Stimulated activated CD8-positive, alpha-beta memory T cell treated with anti-CD3 and anti-CD28 coated beads, Interleukin-7, amount 100 ng/mL, for 4 hours (primary cell): ENCODE data around the gene PACSIN1.

ENCODE experiments used
- DNase-seq, 2 donors: peaks; one replicate each; pipeline ENCODE4 v3.0.0-alpha.2; 2020; ENCODE audit warnings: low read depth in 2 of 2

Gene PACSIN1

DNA sequence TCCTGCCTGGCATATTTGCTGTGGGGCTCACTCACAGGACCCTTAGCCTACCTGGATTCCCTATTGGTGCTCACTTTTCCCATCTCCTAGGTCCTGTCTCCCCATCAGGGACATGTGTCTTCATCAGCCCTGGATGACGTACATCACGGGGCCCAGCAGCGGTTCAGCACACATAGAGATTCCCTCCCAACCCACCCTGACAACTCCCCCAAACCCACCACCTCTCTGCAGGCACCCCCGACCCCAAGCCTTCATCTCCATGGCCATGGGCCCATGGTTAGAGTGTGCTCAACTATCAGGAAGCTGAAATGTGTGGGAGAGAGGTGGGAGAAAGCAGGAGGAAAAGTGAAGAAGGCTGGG lies 115.7 kb downstream of the PACSIN1 start:
- no peak for DNase-seq

DNA sequence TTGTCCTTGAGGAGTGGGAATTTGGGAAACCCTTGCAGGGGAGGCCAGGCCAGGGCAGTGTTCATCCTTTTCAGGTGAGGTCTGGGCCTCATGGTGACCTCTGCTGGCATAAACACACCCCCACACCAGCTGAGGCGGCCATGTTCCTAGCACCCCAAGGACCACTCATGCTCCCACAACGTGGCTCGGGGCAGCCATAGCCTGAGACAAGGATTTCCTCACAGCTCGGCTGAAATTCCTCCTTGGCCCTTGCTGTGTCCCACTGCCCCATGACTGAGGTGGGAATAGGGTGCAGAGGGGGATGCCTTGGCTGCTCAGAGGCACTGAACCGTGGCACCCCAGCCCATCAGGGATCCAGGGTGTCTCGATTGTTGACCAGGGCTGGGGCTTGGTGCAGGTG lies 117.6 kb downstream of the PACSIN1 start:
- DNase-seq = no peak

DNA sequence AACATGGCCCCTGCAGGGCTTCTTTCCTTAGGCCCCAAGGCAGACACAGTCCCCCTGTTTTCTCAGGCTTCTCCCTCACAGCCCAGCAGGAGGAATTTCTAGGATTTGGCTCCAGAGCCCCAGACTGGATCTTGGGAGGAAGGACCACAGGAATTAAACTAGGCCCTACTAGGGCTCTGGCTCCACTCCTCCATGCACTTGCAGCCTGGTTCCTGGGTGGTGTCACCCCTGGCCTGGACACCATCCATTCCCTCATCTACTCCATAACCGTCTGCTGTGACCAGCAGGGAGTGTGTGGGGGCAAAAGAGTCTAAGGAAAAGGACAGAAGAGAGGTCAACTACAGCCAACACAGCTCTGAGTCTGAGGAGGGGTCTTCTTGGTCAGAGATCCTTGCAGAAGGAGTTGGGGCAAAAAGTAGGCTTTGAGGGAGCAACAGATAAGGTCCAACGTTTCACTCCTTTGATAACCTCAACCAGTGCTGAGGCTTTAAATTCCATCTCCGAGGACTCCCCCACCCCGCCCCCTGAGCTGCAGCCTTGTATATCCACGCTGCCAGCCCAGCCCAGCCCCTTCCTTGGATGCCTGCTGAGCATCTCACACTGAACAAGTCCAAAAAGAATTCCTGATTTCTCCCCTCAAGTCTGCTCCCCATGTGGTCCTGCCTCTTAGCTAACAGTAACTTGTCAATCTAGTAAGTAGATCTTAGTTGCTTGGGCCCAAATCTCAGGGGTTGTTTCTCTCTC lies 118.2 kb downstream of the PACSIN1 start:
- DNase-seq = no peak

DNA sequence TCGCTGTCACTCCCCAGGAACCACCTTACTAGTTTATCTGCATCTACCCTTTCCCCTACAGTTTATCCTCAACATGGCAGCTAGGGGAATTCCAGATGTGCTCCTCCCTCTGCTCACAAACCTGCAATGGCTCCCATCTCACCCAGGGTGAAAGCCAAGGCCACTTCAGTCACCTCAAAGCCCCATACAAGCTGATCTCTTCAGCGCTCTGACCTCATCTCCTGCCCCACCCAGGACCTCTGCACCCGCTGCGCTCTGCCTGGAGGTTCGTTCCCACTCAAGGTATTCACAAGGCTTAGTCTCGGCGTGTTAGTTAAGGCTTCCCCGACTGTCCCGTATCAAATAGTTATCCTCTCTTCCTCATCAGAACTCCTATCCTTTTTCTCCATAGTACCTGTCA lies 118.8 kb downstream of the PACSIN1 start:
- DNase-seq = no peak
